Osteocyte (in vitro differentiated cells): ENCODE measurements around the gene FXR2. TPM values are rescaled to one million over a fixed set of nuclear protein-coding genes. Genes with fewer than 3 reads are reported as not detected.

ENCODE experiments used
- DNase-seq: peaks from one replicate; pipeline ENCODE4 v3.0.0; 2021; ENCODE audit warnings: mixed read lengths; ENCODE audit not compliant: unreplicated experiment; ENCODE audit errors: extremely low spot score
- H3K27ac Mint-ChIP-seq: one replicate; pipeline ENCODE4 v1.8.0; 2021; ENCODE audit warnings: mild to moderate bottlenecking, mixed read lengths; ENCODE audit not compliant: unreplicated experiment
- H3K27me3 Mint-ChIP-seq: one replicate; pipeline ENCODE4 v1.8.0; 2021; ENCODE audit warnings: mixed read lengths; ENCODE audit not compliant: unreplicated experiment
- H3K36me3 Mint-ChIP-seq: one replicate; pipeline ENCODE4 v1.8.0; 2021; ENCODE audit warnings: mixed read lengths; ENCODE audit not compliant: unreplicated experiment
- H3K4me1 Mint-ChIP-seq: one replicate; pipeline ENCODE4 v1.8.0; 2021; ENCODE audit warnings: mixed read lengths; ENCODE audit not compliant: unreplicated experiment
- H3K4me3 Mint-ChIP-seq: one replicate; pipeline ENCODE4 v1.8.0; 2021; ENCODE audit warnings: mild to moderate bottlenecking, moderate library complexity, mixed read lengths; ENCODE audit not compliant: unreplicated experiment
- H3K9me3 Mint-ChIP-seq: one replicate; pipeline ENCODE4 v1.8.0; 2021; ENCODE audit warnings: mixed read lengths; ENCODE audit not compliant: unreplicated experiment
- CTCF ChIP-seq: fragments of 200-600 bp; sonication (generic); IDR thresholded peaks from 2 replicates; pipeline ENCODE4 v1.5.0; 2021; ENCODE audit warnings: antibody characterized with exemption, mild to moderate bottlenecking, moderate library complexity
- total RNA-seq: library from RNA; stranded (reverse); gene quantifications from 2 replicates; pipeline ENCODE4 v1.2.1, GENCODE V29; 2021

Gene FXR2
- total RNA-seq, 1 donor from 2014 or later, result 50.7 TPM

- Mint-ChIP-seq H3K27me3 (no peaks in the 10 kb centered on the region), H3K36me3 (no peaks in the 10 kb centered on the region), H3K4me1 (peaks cover 26% of the 10 kb centered on the region), H3K27ac (no peak overlapping the region), H3K9me3 (no peaks in the 10 kb centered on the region), H3K4me3 (no peak overlapping the region)
- no peak for TF ChIP-seq CTCF
- DNase-seq, result no peak
Measured at GRCh38 chr17:7557147-7557764, 57.4 kb downstream of the FXR2 start.

- no peak for TF ChIP-seq CTCF
- H3K27ac Mint-ChIP-seq, result no peak overlapping the region
- no peaks in the 10 kb centered on the region for H3K36me3 Mint-ChIP-seq
Measured at GRCh38 chr17:7556627-7557026, 58.1 kb downstream of the FXR2 start.

GRCh38 chr17:7555320-7555948 lies 59.3 kb downstream of the FXR2 start:
- Mint-ChIP-seq H3K27me3 (no peaks in the 10 kb centered on the region), H3K27ac (no peak overlapping the region), H3K9me3 (no peaks in the 10 kb centered on the region), H3K36me3 (no peaks in the 10 kb centered on the region), H3K4me1 (peaks cover 20% of the 10 kb centered on the region), H3K4me3 (no peak overlapping the region)
- no peak for DNase-seq
- peak; percentile 15 for TF ChIP-seq CTCF

More at GRCh38 chr17:7556627-7557026, 58.1 kb downstream of the FXR2 start:
- Mint-ChIP-seq H3K27me3 (no peaks in the 10 kb centered on the region), H3K4me1 (peaks cover 26% of the 10 kb centered on the region), H3K9me3 (no peaks in the 10 kb centered on the region), H3K4me3 (no peak overlapping the region)
- DNase-seq, result no peak

GRCh38 chr17:7553356-7553755 lies 61.3 kb downstream of the FXR2 start:
- Mint-ChIP-seq H3K4me1 (peaks cover 18% of the 10 kb centered on the region), H3K27me3 (no peaks in the 10 kb centered on the region), H3K4me3 (no peak overlapping the region), H3K9me3 (no peaks in the 10 kb centered on the region), H3K27ac (no peak overlapping the region), H3K36me3 (no peaks in the 10 kb centered on the region)
- DNase-seq, result no peak
- TF ChIP-seq CTCF, result no peak

- no peaks in the 10 kb centered on the region for H3K9me3 Mint-ChIP-seq
- no peak for DNase-seq
- TF ChIP-seq CTCF, result no peak
- H3K27ac Mint-ChIP-seq, result no peak overlapping the region
- peaks cover 14% of the 10 kb centered on the region for H3K4me1 Mint-ChIP-seq
- no peaks in the 10 kb centered on the region for H3K27me3 Mint-ChIP-seq
- no peaks in the 10 kb centered on the region for H3K36me3 Mint-ChIP-seq
- no peak overlapping the region for H3K4me3 Mint-ChIP-seq
Measured at GRCh38 chr17:7552621-7553051, 62.1 kb downstream of the FXR2 start.
